Spleen (tissue), 11 donors: Measurements from ENCODE around the gene GPC3. TPM values are rescaled to one million over a fixed set of nuclear protein-coding genes. Genes with fewer than 3 reads are reported as not detected.

Experiments used
- DNase-seq: peaks from one replicate; pipeline ENCODE4 v3.0.0-alpha.2; 2020
- H3K27ac ChIP-seq, 8 donors: fragments of 200-600 bp; sonication (generic) in 7 of 8; 1 replicate in 4 of 8; 2 replicates in 4 of 8; pipeline versions ENCODE4 v1.5.0 to v1.8.0; 2016 to 2021; ENCODE audit warnings: inconsistent platforms in 4 of 8, mild to moderate bottlenecking in 4 of 8, moderate library complexity in 1 of 8
- H3K27me3 ChIP-seq, 7 donors: fragments of 200-600 bp; sonication (generic) in 6 of 7; replicated peaks in 1 of 7; 1 replicate in 4 of 7; 2 replicates in 3 of 7; pipeline versions ENCODE4 v1.5.0 to v1.8.0; 2016 to 2021; ENCODE audit warnings: inconsistent platforms in 3 of 7, mild to moderate bottlenecking in 1 of 7
- H3K36me3 ChIP-seq, 6 donors: fragments of 200-600 bp; sonication (generic) in 5 of 6; 1 replicate in 4 of 6; 2 replicates in 2 of 6; pipeline versions ENCODE4 v1.5.0 to v1.8.0; 2016 to 2021; ENCODE audit warnings: inconsistent platforms in 2 of 6
- H3K4me1 ChIP-seq, 6 donors: fragments of 200-600 bp; sonication (generic) in 5 of 6; 1 replicate in 3 of 6; 2 replicates in 3 of 6; pipeline versions ENCODE4 v1.5.0 to v1.8.0; 2016 to 2021; ENCODE audit warnings: inconsistent platforms in 3 of 6
- H3K4me3 ChIP-seq, 8 donors: fragments of 200-600 bp; sonication (generic) in 7 of 8; 1 replicate in 4 of 8; 2 replicates in 4 of 8; pipeline versions ENCODE4 v1.5.0 to v1.8.0; 2016 to 2021; ENCODE audit warnings: inconsistent platforms in 4 of 8, mild to moderate bottlenecking in 4 of 8, moderate library complexity in 2 of 8
- H3K9me3 ChIP-seq, 8 donors: fragments of 200-600 bp; sonication (generic) in 7 of 8; 1 replicate in 4 of 8; 2 replicates in 4 of 8; pipeline versions ENCODE4 v1.5.0 to v1.8.0; 2016 to 2021; ENCODE audit warnings: inconsistent platforms in 4 of 8
- CTCF ChIP-seq, 11 experiments: fragments of 200-600 bp in 7 of 11; fragments of 450-650 bp in 4 of 11; sonication (generic) in 4 of 11; IDR thresholded peaks in 8 of 11; conservative IDR thresholded peaks in 3 of 11; 1 replicate in 7 of 11; 2 replicates in 4 of 11; pipeline versions ENCODE4 v1.4.0 to v1.8.0; 2016 to 2021; ENCODE audit warnings: antibody characterized with exemption in 11 of 11, inconsistent platforms in 4 of 11, mild to moderate bottlenecking in 1 of 11
- POLR2A ChIP-seq, 3 donors: fragments of 450-650 bp; IDR thresholded peaks; one replicate each; pipeline ENCODE4 v1.5.1; 2017; ENCODE audit warnings: antibody characterized with exemption in 3 of 3, mild to moderate bottlenecking in 1 of 3
- POLR2AphosphoS5 ChIP-seq, 3 donors: sonication (generic); formaldehyde crosslinking; IDR thresholded peaks; one replicate each; pipeline ENCODE4 v1.5.1; 2017; ENCODE audit warnings: antibody characterized with exemption in 3 of 3
- WGBS, 5 donors: extraction: QIAGEN DNeasy Blood & Tissue Kit in 3 of 5; methylation state at CpG; one replicate each; pipeline versions ENCODE4 v1.1.5 to v1.1.7; 2013 to 2018; 5-methylcytosine and 5-hydroxymethylcytosine counted together
- intact Hi-C: fragments of 100-400 bp; cut with DNase I; formaldehyde crosslinking; loops from one replicate; pipeline ENCODE4 v1.15.0; 2023; ENCODE audit warnings: low total_unique reads
- polyA plus RNA-seq, 3 donors: library from polyadenylated mRNA; stranded (reverse); fragments of 200-250 nt; gene quantifications; one replicate each; pipeline ENCODE4 v1.2.1, GENCODE V29; 2013
- total RNA-seq, 7 donors: library from RNA; depleted of rRNA in 3 of 7; stranded (reverse); fragments of >200 nt in 3 of 7; fragmentation: NEBNext Ultra II Directional in 4 of 7; extraction: Animal tissue kit (Norgen Biotek cat#: 25700) in 4 of 7; gene quantifications; one replicate each; pipeline versions ENCODE4 v1.1.0 to v1.2.1, GENCODE V29; 2016 to 2021
- donor health status: healthy with polysubstance abuse.
- donor health status: DM: no; HTN: no; CAD: no; lungs with moderate emphysema.
- donor health status: DM: no; HTN: no; CAD: no.
- donor health status: Bipolar disorder and iron deficiency.
- donor health status: healthy.
- donor health status: DM: no; HTN: no; CAD: no.
- donor health status: DM: yes; HTN: yes; CAD: no.

GPC3 gene
- total and polyA plus RNA-seq, 10 donors = 0.41 to 3.3 (median 1.5) TPM

DNA sequence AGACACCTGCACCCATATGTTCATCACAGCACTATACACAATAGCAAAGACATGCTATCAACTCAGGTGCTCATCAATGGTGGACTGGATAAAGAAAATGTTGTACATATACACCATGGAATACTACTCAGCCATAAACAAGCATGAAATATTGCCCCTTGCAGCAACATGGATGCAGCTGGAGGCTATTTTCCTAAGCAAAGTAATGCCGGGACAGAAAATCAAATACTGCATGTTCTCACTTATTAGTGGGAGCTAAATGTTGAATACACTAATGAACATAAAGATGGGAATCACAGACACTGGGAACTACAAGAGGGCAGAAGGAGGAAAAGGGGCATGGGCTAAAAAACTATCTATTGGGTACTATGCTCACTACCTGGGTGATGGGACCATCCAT lies 278.5 kb downstream of the GPC3 start:
- H3K27ac ChIP-seq = no peak overlapping the region
- no peaks in the 10 kb centered on the region for H3K36me3 ChIP-seq
- TF ChIP-seq POLR2AphosphoS5 (IDR thresholded peaks at IDR 0.05) (no peak), CTCF (IDR thresholded peaks at IDR 0.05 in 8 of 11, conservative IDR thresholded peaks at IDR 0.05 in 3 of 11) (no peak), POLR2A (IDR thresholded peaks at IDR 0.05) (no peak)
- H3K4me1 ChIP-seq = no peaks in the 10 kb centered on the region
- WGBS, 5 donors = 85 to 100% (median 97%) methylated on average over 1 of the region's 1 CpG
- no peak overlapping the region for H3K4me3 ChIP-seq
- no peak for DNase-seq
- intact Hi-C loops = no loop called here
- H3K27me3 ChIP-seq = no peaks in the 10 kb centered on the region
- no peaks in the 10 kb centered on the region for H3K9me3 ChIP-seq

DNA sequence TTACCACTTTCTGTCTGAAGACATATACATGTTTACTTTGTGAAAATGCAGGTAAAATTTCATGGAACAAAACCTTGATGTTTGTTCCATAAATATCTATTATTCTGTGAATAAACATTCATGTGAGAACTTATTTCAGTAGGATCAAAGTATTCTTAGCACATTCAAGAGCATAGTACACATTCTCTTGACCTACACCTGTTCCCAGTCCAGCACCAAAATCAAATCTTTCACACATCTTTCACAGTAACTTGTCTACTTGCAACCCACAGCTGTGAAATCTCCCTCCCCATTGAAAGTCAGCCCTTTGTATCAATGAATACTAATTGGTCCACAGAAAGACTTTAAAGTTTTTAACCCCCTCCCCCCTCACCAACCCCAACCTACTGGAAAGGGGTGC lies 283.2 kb downstream of the GPC3 start:
- Histone ChIP-seq H3K36me3 (no peaks in the 10 kb centered on the region), H3K27ac (no peak overlapping the region), H3K4me3 (no peak overlapping the region), H3K4me1 (no peaks in the 10 kb centered on the region), H3K9me3 (no peaks in the 10 kb centered on the region), H3K27me3 (no peaks in the 10 kb centered on the region)
- no peak for TF ChIP-seq POLR2AphosphoS5 (IDR thresholded peaks at IDR 0.05)
- no peak for TF ChIP-seq CTCF (IDR thresholded peaks at IDR 0.05 in 8 of 11, conservative IDR thresholded peaks at IDR 0.05 in 3 of 11)
- TF ChIP-seq POLR2A (IDR thresholded peaks at IDR 0.05) = no peak
- intact Hi-C loops = no loop called here
- DNase-seq = no peak

DNA sequence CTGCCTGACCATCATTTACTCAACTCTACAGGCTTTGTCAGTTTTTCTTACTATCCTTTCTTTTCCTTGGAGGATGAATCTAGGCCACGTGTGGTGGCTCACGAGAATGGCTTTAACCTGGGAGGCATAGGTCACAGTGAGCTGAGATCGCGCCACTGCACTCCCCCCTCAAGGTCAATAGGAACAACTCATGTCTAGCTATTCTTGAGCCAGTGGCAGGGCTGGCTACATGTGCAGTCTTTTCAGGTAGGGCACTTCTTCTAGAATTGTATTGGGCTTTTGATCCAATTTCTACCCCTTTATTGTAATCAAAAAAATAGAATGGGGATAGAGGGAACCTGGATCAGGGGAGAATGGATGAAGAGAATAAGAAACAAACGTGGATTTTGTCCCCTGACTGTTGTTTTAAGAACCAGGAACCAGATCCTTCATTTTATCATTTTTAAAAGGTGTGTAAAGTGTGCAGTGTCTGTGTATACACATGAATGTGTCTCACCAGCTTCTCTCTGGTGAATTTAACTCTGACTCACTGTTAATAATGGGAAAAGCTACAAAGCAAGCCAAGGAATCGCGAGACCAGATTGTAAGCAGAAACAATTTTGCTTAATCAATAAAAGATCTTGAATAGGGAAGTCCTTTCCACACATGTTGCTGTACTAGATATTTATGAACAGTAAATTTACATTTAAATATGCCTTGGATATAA lies 286.2 kb downstream of the GPC3 start:
- TF ChIP-seq CTCF (IDR thresholded peaks at IDR 0.05 in 8 of 11, conservative IDR thresholded peaks at IDR 0.05 in 3 of 11) = no peak
- TF ChIP-seq POLR2AphosphoS5 (IDR thresholded peaks at IDR 0.05) = no peak
- TF ChIP-seq POLR2A (IDR thresholded peaks at IDR 0.05) = no peak
- no peaks in the 10 kb centered on the region for H3K4me1 ChIP-seq
- no peak for DNase-seq
- H3K4me3 ChIP-seq = no peak overlapping the region
- WGBS, 5 donors = 63 to 89% (median 80%) methylated on average over 7 of the region's 7 CpGs
- H3K9me3 ChIP-seq = no peaks in the 10 kb centered on the region
- H3K36me3 ChIP-seq = no peaks in the 10 kb centered on the region
- intact Hi-C loops = no loop called here
- H3K27me3 ChIP-seq = peaks cover 0 to 6% (median 0%) of the 10 kb centered on the region in 7 donors
- no peak overlapping the region for H3K27ac ChIP-seq

DNA sequence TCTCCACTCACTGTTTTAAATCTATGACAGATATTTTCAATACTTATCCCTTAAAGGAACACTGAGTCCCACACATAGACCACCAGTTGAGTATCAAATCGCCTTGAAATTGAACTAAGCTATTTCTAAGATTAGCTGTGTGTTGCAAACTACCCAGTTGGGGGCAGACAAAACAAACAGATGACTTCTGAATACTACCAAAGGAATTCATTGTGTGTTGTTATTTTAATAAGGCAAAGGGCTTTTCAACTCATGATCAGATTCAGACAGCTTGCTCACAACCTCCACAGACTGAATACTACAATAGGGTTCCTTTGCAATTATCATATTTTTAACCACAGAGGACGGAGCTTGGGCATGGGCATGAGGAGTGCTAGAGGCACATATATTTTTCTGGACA lies 287.1 kb downstream of the GPC3 start:
- Histone ChIP-seq H3K27me3 (peaks cover 0 to 6% (median 0%) of the 10 kb centered on the region in 7 donors), H3K9me3 (no peaks in the 10 kb centered on the region), H3K27ac (no peak overlapping the region), H3K4me1 (no peaks in the 10 kb centered on the region), H3K36me3 (no peaks in the 10 kb centered on the region), H3K4me3 (no peak overlapping the region)
- intact Hi-C loops = no loop called here
- no peak for TF ChIP-seq CTCF (IDR thresholded peaks at IDR 0.05 in 8 of 11, conservative IDR thresholded peaks at IDR 0.05 in 3 of 11)
- TF ChIP-seq POLR2A (IDR thresholded peaks at IDR 0.05) = no peak
- TF ChIP-seq POLR2AphosphoS5 (IDR thresholded peaks at IDR 0.05) = no peak
- no peak for DNase-seq
- WGBS, 5 donors = 35 to 61% (median 43%) methylated on average over 2 of the region's 2 CpGs
